ENCODE measurements around the gene DNASE1L3.

The DNASE1L3 gene

GRCh38 chr3:58242340-58242739, 31.6 kb upstream of the DNASE1L3 start:
- TF ChIP-seq, protein P1, sequence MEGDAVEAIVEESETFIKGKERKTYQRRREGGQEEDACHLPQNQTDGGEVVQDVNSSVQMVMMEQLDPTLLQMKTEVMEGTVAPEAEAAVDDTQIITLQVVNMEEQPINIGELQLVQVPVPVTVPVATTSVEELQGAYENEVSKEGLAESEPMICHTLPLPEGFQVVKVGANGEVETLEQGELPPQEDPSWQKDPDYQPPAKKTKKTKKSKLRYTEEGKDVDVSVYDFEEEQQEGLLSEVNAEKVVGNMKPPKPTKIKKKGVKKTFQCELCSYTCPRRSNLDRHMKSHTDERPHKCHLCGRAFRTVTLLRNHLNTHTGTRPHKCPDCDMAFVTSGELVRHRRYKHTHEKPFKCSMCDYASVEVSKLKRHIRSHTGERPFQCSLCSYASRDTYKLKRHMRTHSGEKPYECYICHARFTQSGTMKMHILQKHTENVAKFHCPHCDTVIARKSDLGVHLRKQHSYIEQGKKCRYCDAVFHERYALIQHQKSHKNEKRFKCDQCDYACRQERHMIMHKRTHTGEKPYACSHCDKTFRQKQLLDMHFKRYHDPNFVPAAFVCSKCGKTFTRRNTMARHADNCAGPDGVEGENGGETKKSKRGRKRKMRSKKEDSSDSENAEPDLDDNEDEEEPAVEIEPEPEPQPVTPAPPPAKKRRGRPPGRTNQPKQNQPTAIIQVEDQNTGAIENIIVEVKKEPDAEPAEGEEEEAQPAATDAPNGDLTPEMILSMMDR (IDR thresholded peaks at IDR 0.05; ENCODE audit: control insufficient read depth, insufficient read depth, low read depth, low read length, missing control alignments), result no peak
- DNase-seq (ENCODE audit: low read depth), result no peak

GRCh38 chr3:58241306-58242044, 30.7 kb upstream of the DNASE1L3 start:
- DNase-seq (ENCODE audit: low read depth), result no peak
- no peak overlapping the region for H3K4me3 ChIP-seq (ENCODE audit: control insufficient read depth, low read depth, low read length)
- TF ChIP-seq, protein P1 (IDR thresholded peaks at IDR 0.05; ENCODE audit: control insufficient read depth, insufficient read depth, low read depth, low read length, missing control alignments), result no peak

More at GRCh38 chr3:58242340-58242739, 31.6 kb upstream of the DNASE1L3 start:
- H3K4me3 ChIP-seq (ENCODE audit: control insufficient read depth, low read depth, low read length), result no peak overlapping the region

DNA sequence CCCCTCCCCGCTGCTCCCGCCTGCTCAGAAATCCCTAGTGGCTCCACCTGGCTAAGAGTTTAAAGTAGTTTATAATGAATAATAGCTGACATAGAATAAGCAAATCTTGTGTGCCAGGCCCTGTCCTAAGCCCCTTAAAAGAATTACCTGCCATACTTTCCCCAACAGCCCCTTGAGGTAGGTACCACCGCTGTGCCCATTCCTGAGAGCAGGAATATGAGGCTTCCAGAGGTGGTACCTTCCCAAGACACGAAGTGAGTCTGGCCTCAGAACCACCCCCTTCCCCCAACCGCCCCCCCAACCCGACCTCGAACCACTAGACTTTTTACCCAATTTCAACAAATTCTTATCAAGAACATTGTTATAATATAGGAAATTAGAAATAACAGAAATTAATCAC, 28.1 kb upstream of the DNASE1L3 start:
- TF ChIP-seq, protein P1 (IDR thresholded peaks at IDR 0.05; ENCODE audit: control insufficient read depth, insufficient read depth, low read depth, low read length, missing control alignments), result no peak
- peak overlapping the region; percentile 90; the same call in 1 of the 2 replicates for H3K4me3 ChIP-seq (ENCODE audit: control insufficient read depth, low read depth, low read length)
- DNase-seq (ENCODE audit: low read depth), result no peak

DNA sequence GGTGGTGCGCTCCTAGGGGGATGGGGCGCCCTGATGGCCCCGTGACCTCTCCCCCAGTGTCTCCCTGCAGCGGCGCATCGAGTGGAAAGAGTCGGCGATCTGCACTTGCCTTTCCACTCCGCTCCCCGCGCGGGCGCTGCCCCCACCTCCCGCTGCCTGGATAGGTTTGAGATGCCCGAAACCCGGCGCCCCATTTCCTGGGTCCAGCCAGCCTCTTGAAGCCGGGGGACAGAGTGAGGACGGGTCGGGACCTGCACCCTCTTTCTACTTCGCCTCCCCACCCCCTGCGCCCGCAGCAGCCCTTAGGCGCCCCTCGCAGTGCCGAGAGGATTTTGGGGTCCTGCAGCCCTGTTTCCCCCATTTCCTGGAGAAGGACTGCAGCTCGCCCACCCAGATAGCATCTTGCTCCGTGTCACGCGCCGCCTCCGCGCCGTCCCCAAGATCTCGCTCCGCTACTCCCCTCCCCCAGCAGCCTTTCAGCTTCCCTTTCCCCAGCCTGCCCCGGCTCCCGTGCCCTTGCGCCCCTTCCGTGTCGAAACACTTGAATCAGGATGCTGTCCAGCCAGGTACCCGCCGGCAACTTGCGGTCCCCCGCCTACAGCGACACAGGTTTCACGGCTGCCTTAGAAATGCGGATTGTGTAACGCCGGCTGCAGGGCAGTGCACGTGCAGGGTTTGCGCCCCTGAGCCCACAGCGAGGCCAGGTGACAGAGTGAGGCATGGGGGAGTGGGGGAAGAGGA, 27.3 kb upstream of the DNASE1L3 start:
- TF ChIP-seq, protein P1 (IDR thresholded peaks at IDR 0.05; ENCODE audit: control insufficient read depth, insufficient read depth, low read depth, low read length, missing control alignments), result no peak
- DNase-seq (ENCODE audit: low read depth), result no peak
- H3K4me3 ChIP-seq (ENCODE audit: control insufficient read depth, low read depth, low read length), result peak overlapping the region; percentile 90

- TF ChIP-seq, protein P1 (IDR thresholded peaks at IDR 0.05; ENCODE audit: control insufficient read depth, insufficient read depth, low read depth, low read length, missing control alignments), result no peak
- DNase-seq (ENCODE audit: low read depth), result peak; percentile 17
- peak within 1 kb of the TSS; percentile 90 for H3K4me3 ChIP-seq (ENCODE audit: control insufficient read depth, low read depth, low read length)
These were observed 26.6 kb upstream of the DNASE1L3 start, which contains the start of gene ABHD6 for GRCh38 chr3:58237238-58237940. Gene ABHD6 (plus strand): TSS chr3:58237792. CDS start chr3:58256587, 18,795 bp downstream.

DNA sequence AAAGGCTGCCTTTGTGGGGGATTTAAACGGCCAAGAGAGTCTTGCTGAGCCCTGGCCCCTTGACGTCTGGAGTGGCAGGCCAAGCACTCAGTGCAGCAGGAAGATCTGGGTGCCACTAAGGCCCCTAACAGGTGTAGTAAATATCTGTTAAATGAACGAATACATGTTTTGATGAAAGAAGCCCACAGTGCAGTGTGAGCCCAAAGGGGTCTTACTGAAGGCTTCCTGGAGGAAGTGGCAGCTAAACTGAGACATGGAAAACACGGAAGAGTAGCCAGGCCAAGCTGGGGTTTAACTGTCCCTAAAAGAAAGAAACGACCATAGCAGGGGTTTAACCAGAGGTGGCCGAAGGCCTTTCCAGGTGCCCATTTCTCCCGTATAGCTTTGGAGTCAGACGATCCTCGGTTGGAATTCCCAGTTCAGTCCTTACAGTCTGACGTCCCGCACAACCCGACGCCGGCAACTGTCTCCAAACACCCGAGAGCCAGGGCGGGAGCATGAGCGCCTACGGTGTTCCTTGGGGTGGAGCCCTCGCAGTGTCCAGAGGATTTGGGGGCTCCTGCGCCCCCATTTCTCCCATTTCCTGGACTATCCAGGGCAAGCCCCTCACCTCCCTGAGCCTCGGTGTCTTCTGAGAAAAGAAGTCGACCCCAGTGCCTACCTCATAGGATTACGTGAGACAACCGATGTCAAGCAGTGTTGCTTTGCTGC, 25.9 kb upstream of the DNASE1L3 start:
- H3K4me3 ChIP-seq (ENCODE audit: control insufficient read depth, low read depth, low read length), result peak overlapping the region; percentile 90
- TF ChIP-seq, protein P1 (IDR thresholded peaks at IDR 0.05; ENCODE audit: control insufficient read depth, insufficient read depth, low read depth, low read length, missing control alignments), result no peak
- no peak for DNase-seq (ENCODE audit: low read depth)

Data from AG09309 (cell line).